ENCODE data around the gene BFSP2. TPM values are rescaled to one million over a fixed set of nuclear protein-coding genes. Genes with fewer than 3 reads are reported as not detected.

Gene BFSP2, protein sequence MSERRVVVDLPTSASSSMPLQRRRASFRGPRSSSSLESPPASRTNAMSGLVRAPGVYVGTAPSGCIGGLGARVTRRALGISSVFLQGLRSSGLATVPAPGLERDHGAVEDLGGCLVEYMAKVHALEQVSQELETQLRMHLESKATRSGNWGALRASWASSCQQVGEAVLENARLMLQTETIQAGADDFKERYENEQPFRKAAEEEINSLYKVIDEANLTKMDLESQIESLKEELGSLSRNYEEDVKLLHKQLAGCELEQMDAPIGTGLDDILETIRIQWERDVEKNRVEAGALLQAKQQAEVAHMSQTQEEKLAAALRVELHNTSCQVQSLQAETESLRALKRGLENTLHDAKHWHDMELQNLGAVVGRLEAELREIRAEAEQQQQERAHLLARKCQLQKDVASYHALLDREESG
- 0.70 and 1.6 TPM in 2 replicates for total RNA-seq
- 1.1 TPM for total RNA-seq (2013)
- polyA plus RNA-seq, result 0.50 and 0.60 TPM in 2 replicates
- polyA minus RNA-seq, result 0.57 and 1.1 TPM in 2 replicates

- WGBS (ENCODE audit: insufficient coverage), result 97% methylated on average over 15 of the region's 15 CpGs
- Mint-ChIP-seq H3K4me1 (peaks cover 3% of the 10 kb centered on the region), H3K27ac (no peak within 1 kb of the TSS), H3K27me3 (peaks cover 7% of the 10 kb centered on the region), H3K9me3 (ENCODE audit: insufficient read depth) (no peaks in the 10 kb centered on the region), H3K4me3 (no peak within 1 kb of the TSS)
- intact Hi-C loops (cut with micrococcal nuclease), result no loop called here
- H3K4me3 ChIP-seq (ENCODE audit: control extremely low read depth in 1 of 5, extremely low read depth in 1 of 5, insufficient read depth in 1 of 5, low read depth in 2 of 5, low read length in 4 of 5), result no peak within 1 kb of the TSS
- peaks cover 0 to 4% (median 0%) of the 10 kb centered on the region in 4 experiments for H3K27me3 ChIP-seq (replicated peaks in 1 of 4; ENCODE audit: control extremely low read depth in 1 of 4, control insufficient read depth in 3 of 4, insufficient read depth in 4 of 4, low read length in 3 of 4)
- no peak within 1 kb of the TSS for H3K4me2 ChIP-seq (replicated peaks; ENCODE audit: low read depth, low read length, poor library complexity, severe bottlenecking)
- no peaks in the 10 kb centered on the region for H4K20me1 ChIP-seq (ENCODE audit: control insufficient read depth, insufficient read depth, low read length, poor library complexity, severe bottlenecking)
- H3K79me2 ChIP-seq (ENCODE audit: control insufficient read depth, insufficient read depth, low read length), result no peaks in the 10 kb centered on the region
- ChIA-PET POLR2A (no interaction called here), CTCF (interaction anchor here (1.6 kb wide), 1 partner anchor 23 kb away, joined by 3 read pairs; no protein-coding TSS in a partner anchor)
- TF ChIP-seq, protein P1, sequence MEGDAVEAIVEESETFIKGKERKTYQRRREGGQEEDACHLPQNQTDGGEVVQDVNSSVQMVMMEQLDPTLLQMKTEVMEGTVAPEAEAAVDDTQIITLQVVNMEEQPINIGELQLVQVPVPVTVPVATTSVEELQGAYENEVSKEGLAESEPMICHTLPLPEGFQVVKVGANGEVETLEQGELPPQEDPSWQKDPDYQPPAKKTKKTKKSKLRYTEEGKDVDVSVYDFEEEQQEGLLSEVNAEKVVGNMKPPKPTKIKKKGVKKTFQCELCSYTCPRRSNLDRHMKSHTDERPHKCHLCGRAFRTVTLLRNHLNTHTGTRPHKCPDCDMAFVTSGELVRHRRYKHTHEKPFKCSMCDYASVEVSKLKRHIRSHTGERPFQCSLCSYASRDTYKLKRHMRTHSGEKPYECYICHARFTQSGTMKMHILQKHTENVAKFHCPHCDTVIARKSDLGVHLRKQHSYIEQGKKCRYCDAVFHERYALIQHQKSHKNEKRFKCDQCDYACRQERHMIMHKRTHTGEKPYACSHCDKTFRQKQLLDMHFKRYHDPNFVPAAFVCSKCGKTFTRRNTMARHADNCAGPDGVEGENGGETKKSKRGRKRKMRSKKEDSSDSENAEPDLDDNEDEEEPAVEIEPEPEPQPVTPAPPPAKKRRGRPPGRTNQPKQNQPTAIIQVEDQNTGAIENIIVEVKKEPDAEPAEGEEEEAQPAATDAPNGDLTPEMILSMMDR (IDR thresholded peaks at IDR 0.05), result no peak
- TF ChIP-seq EZH2 (IDR thresholded peaks at IDR 0.05; ENCODE audit: borderline replicate concordance, insufficient read depth, low read depth, low read length, poor library complexity, severe bottlenecking), result no peak
- H3K9me3 ChIP-seq (ENCODE audit: control extremely low read depth in 1 of 3, control insufficient read depth in 2 of 3, insufficient read depth in 1 of 3, low read length in 2 of 3), result no peaks in the 10 kb centered on the region
- H3K9ac ChIP-seq (ENCODE audit: low read length), result no peak within 1 kb of the TSS
- peaks cover 0 to 6% of the 10 kb centered on the region in 2 donors for H3K4me1 ChIP-seq (ENCODE audit: control insufficient read depth in 2 of 2, insufficient read depth in 2 of 2, low read length in 2 of 2)
- DNase-seq (no peak), ATAC-seq (ENCODE audit: low read depth) (no peak)
- H3K36me3 ChIP-seq (replicated peaks in 1 of 2; ENCODE audit: control extremely low read depth in 1 of 2, control insufficient read depth in 1 of 2, extremely low read depth in 1 of 2, insufficient read depth in 2 of 2, low read length in 1 of 2), result no peaks in the 10 kb centered on the region
- H3K27ac ChIP-seq (ENCODE audit: low read length in 2 of 2), result no peak within 1 kb of the TSS
- H2AFZ ChIP-seq (ENCODE audit: insufficient read depth, low read depth, low read length, poor library complexity, severe bottlenecking), result no peak within 1 kb of the TSS
Observed at GRCh38 chr3:133400006-133400515, at the start of gene BFSP2. TSS of gene BFSP2 (plus strand) at chr3:133400056. CDS start at chr3:133400084, 28 bp downstream.

DNA sequence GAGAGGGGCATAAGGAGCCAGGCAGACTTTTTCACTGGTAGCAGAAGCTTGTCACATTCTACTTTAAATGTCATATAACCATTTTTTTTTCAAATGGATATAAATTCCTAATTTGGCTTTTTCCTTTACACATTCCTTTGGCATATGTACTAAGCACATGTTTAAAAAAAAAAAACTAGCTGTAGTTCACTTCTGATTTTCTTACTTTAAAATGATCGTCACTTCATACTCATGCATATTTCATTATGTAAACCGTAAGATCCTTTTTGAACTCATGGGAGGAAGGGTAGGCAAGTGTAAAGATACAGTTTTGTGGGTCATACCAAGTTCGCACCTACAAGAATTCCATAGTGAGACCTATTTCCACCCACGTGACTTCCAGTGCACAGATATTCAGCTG lies 45.1 kb upstream of the BFSP2 start:
- no peak overlapping the region for H3K9ac ChIP-seq (ENCODE audit: low read length)
- H3K4me1 ChIP-seq (ENCODE audit: control insufficient read depth in 2 of 2, insufficient read depth in 2 of 2, low read length in 2 of 2), result no peaks in the 10 kb centered on the region
- no peak overlapping the region for H3K4me2 ChIP-seq (replicated peaks; ENCODE audit: low read depth, low read length, poor library complexity, severe bottlenecking)
- peaks cover 0 to 5% (median 2%) of the 10 kb centered on the region in 4 experiments for H3K27me3 ChIP-seq (replicated peaks in 1 of 4; ENCODE audit: control extremely low read depth in 1 of 4, control insufficient read depth in 3 of 4, insufficient read depth in 4 of 4, low read length in 3 of 4)
- no peak for DNase-seq
- no peak overlapping the region for H3K27ac ChIP-seq (ENCODE audit: low read length in 2 of 2)
- H3K79me2 ChIP-seq (ENCODE audit: control insufficient read depth, insufficient read depth, low read length), result no peaks in the 10 kb centered on the region
- no peak overlapping the region for H2AFZ ChIP-seq (ENCODE audit: insufficient read depth, low read depth, low read length, poor library complexity, severe bottlenecking)
- no peak overlapping the region for H3K27ac Mint-ChIP-seq
- no peak overlapping the region for H3K4me3 ChIP-seq (ENCODE audit: control extremely low read depth in 1 of 5, extremely low read depth in 1 of 5, insufficient read depth in 1 of 5, low read depth in 2 of 5, low read length in 4 of 5)
- peaks cover 13% of the 10 kb centered on the region for H3K27me3 Mint-ChIP-seq
- no peaks in the 10 kb centered on the region for H3K9me3 ChIP-seq (ENCODE audit: control extremely low read depth in 1 of 3, control insufficient read depth in 2 of 3, insufficient read depth in 1 of 3, low read length in 2 of 3)
- POLR2A ChIA-PET, result no interaction called here
- no peak for ATAC-seq (ENCODE audit: low read depth)
- no peaks in the 10 kb centered on the region for H3K9me3 Mint-ChIP-seq (ENCODE audit: insufficient read depth)
- no peaks in the 10 kb centered on the region for H4K20me1 ChIP-seq (ENCODE audit: control insufficient read depth, insufficient read depth, low read length, poor library complexity, severe bottlenecking)
- no peaks in the 10 kb centered on the region for H3K36me3 ChIP-seq (replicated peaks in 1 of 2; ENCODE audit: control extremely low read depth in 1 of 2, control insufficient read depth in 1 of 2, extremely low read depth in 1 of 2, insufficient read depth in 2 of 2, low read length in 1 of 2)
- H3K4me1 Mint-ChIP-seq, result no peaks in the 10 kb centered on the region
- intact Hi-C loops (cut with micrococcal nuclease), result no loop called here
- H3K4me3 Mint-ChIP-seq, result no peak overlapping the region
- CTCF ChIA-PET, result no interaction called here
- no peak for TF ChIP-seq EZH2 (IDR thresholded peaks at IDR 0.05; ENCODE audit: borderline replicate concordance, insufficient read depth, low read depth, low read length, poor library complexity, severe bottlenecking)
- TF ChIP-seq, protein P1 (IDR thresholded peaks at IDR 0.05), result no peak
- no CpG with 5 or more reads among the region's 4 CpGs for WGBS (ENCODE audit: insufficient coverage)
